ENCODE data around the gene UBQLN2. TPM values are rescaled to one million over a fixed set of nuclear protein-coding genes. Genes with fewer than 3 reads are reported as not detected.

Gene UBQLN2
- 13.3 and 16.2 TPM in 2 replicates for total RNA-seq

GRCh38 chrX:56563231-56564161 lies at the start of gene UBQLN2:
Gene UBQLN2, plus strand, starts transcription at chrX:56563627. Its CDS starts 247 bp downstream, at chrX:56563874.

Other genes starting within 250 kb of the UBQLN2 start
- gene NBDY, start 165.6 kb downstream of the UBQLN2 start, total RNA-seq, result 11.4 and 13.1 TPM in 2 replicates

All from thoracic aorta endothelial cell (primary cell).